Nephron progenitor cell (in vitro differentiated cells): ENCODE data around the gene ARHGAP26.

Experiments
- DNase-seq: peaks from one replicate; pipeline ENCODE4 v3.0.0; 2021
- H3K27ac Mint-ChIP-seq: 2 replicates; pipeline ENCODE4 v1.8.0; 2021; ENCODE audit warnings: mild to moderate bottlenecking, moderate library complexity, mixed read lengths
- H3K27me3 Mint-ChIP-seq: 2 replicates; pipeline ENCODE4 v1.8.0; 2021; ENCODE audit warnings: mild to moderate bottlenecking, low read depth, mixed read lengths; ENCODE audit not compliant: poor library complexity
- H3K36me3 Mint-ChIP-seq: 2 replicates; pipeline ENCODE4 v1.8.0; 2021; ENCODE audit warnings: low read depth, mixed read lengths
- H3K4me1 Mint-ChIP-seq: 2 replicates; pipeline ENCODE4 v1.8.0; 2021; ENCODE audit warnings: mixed read lengths
- H3K4me3 Mint-ChIP-seq: 2 replicates; pipeline ENCODE4 v1.8.0; 2021; ENCODE audit warnings: mild to moderate bottlenecking, moderate library complexity, mixed read lengths
- H3K9me3 Mint-ChIP-seq: 2 replicates; pipeline ENCODE4 v1.8.0; 2021; ENCODE audit warnings: mild to moderate bottlenecking, moderate library complexity, mixed read lengths
- TF ChIP-seq, protein P1 (sequence below): fragments of 200-600 bp; sonication (generic); IDR thresholded peaks from 2 replicates; pipeline ENCODE4 v1.5.0; 2021; ENCODE audit warnings: antibody characterized with exemption

ARHGAP26 gene

DNA sequence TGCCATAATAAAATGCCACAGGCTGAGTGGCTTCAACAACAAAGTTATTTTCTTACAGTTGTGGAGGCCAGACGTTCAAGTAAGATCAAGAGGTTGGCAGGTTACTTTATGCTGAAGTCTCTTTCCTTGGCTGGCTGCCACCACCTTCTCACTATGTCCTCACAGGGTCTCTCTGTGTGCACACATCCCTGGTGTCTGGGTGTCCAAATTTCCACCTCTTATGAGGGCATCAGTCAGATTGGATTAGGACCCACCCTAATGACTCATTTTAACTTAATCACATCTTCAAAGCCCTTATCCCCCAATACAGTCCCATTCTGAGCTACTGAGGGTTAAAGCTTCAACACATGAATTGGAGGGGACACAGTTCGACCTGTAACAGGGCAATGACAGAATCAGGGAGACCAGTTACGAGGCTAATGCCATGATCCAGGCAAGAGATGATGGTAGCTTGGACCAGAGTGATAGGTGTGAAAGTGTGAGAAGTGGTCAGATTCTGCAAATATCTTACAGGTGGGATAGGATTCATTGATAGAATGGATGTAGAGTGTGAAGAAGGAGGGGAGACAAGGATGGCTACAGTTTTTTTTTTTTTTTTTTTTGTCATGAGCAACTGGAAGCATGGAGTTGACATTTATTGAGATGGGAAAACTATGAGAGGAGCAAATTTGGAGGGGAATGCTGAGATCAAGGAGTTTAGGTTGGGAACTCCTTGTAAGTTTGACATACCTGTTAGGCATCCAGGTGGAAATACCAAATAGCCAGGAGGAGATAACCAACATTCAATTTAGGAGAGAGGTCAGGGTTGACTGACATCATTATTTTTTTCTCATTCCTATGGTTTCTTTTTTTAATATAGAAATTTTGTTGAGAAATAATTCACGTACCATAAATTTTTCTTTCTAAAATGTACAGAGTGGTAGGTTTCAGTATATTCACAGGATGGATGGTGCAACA is 44.7 kb upstream of the ARHGAP26 start:
- Mint-ChIP-seq H3K9me3 (no peaks in the 10 kb centered on the region), H3K27ac (no peak overlapping the region), H3K4me3 (no peak overlapping the region), H3K27me3 (no peaks in the 10 kb centered on the region), H3K36me3 (no peaks in the 10 kb centered on the region), H3K4me1 (peaks cover 6% of the 10 kb centered on the region)
- TF ChIP-seq, protein P1, sequence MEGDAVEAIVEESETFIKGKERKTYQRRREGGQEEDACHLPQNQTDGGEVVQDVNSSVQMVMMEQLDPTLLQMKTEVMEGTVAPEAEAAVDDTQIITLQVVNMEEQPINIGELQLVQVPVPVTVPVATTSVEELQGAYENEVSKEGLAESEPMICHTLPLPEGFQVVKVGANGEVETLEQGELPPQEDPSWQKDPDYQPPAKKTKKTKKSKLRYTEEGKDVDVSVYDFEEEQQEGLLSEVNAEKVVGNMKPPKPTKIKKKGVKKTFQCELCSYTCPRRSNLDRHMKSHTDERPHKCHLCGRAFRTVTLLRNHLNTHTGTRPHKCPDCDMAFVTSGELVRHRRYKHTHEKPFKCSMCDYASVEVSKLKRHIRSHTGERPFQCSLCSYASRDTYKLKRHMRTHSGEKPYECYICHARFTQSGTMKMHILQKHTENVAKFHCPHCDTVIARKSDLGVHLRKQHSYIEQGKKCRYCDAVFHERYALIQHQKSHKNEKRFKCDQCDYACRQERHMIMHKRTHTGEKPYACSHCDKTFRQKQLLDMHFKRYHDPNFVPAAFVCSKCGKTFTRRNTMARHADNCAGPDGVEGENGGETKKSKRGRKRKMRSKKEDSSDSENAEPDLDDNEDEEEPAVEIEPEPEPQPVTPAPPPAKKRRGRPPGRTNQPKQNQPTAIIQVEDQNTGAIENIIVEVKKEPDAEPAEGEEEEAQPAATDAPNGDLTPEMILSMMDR: no peak
- no peak for DNase-seq

DNA sequence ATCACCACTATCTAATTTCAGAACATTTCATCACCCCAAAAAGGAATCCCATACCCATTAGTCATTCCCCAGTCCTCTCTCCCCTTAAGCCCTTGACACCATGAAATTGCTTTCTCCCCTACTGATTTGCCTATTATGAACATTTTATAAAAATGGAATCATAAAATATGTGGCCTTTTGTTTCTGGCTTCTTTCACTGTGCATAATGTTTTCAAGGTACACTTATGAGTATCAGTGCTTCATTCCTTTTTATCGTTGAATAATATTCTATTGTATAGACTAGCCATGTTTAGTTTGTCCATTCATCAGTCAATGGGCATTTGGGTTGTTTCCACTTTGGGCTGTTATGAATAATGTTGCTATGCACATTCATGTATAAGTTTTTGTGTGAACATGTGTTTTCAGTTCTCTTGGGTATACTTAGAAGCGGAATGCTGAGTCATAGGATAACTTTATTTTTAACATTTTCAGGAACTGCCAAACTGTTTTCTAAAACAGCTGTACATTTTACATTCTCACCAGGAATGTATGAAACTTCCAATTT is 43.9 kb upstream of the ARHGAP26 start:
- Mint-ChIP-seq H3K27ac (no peak overlapping the region), H3K9me3 (no peaks in the 10 kb centered on the region), H3K36me3 (no peaks in the 10 kb centered on the region), H3K4me1 (peaks cover 6% of the 10 kb centered on the region), H3K4me3 (no peak overlapping the region), H3K27me3 (no peaks in the 10 kb centered on the region)
- no peak for DNase-seq
- TF ChIP-seq, protein P1: no peak

DNA sequence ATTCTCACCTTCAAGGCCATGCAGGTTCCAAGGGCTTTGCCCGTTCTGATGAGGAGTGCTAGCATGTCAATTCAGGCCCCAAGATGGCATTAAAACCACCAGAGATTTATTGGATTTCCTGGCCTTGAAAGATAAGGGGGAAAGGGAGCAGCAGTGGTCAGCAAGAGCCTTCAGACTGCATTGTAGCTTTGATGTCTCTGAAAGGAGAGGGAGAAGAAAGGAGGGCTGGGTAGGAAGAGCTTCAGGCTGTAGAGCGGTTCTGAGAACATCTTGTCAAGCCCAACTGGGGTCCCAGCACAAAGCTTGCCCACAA is 42.5 kb upstream of the ARHGAP26 start:
- no peaks in the 10 kb centered on the region for H3K36me3 Mint-ChIP-seq
- no peak for DNase-seq
- H3K4me3 Mint-ChIP-seq: no peak overlapping the region
- H3K27ac Mint-ChIP-seq: no peak overlapping the region
- TF ChIP-seq, protein P1: no peak
- peaks cover 6% of the 10 kb centered on the region for H3K4me1 Mint-ChIP-seq
- H3K27me3 Mint-ChIP-seq: peaks cover 4% of the 10 kb centered on the region
- H3K9me3 Mint-ChIP-seq: no peaks in the 10 kb centered on the region

DNA sequence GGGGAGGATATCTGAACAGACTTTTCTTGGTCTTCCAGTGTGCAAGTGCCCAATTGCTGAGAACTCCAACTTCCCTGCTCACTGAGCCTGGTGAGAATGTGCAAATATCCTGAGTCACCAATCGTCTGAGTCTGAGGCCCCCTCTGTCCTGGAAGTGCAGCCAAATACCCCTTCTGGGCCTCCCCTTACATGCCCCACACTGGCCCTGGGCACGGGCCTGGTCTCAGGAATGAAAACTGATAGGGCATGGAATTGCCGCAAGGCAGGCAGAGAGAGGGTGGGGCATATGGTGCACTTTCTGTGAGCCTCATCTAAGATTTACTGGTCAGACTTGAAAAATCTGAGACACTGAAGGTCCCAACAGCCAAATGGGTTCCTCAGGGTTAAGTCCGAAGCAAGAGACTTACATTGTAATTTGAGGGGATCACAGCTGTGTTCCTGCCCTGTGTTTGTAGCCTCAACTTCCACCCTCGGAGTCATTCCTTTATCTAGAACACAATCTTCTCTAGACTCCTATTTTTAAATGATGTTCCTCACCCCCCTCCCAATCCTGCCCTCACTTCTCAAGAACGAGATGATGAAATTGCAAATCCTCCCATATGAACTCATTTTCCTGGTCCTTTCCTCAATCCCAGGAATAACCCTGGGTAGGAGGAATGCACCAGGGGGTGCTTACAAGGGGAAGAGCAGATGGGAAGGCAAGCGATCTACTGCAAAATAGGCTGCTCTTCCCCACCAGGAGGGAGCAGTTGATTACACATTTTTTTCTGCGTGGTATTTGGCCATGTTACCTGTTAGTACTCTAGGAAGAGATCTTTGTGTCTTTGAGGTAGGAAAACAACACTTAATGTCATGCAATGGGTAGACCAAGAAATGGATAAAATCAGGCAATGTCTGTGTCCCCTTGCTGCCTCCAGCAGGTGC is 34.6 kb upstream of the ARHGAP26 start:
- Mint-ChIP-seq H3K36me3 (no peaks in the 10 kb centered on the region), H3K27me3 (peaks cover 12% of the 10 kb centered on the region), H3K27ac (no peak overlapping the region), H3K9me3 (no peaks in the 10 kb centered on the region), H3K4me1 (peaks cover 19% of the 10 kb centered on the region), H3K4me3 (no peak overlapping the region)
- no peak for DNase-seq
- TF ChIP-seq, protein P1: no peak

DNA sequence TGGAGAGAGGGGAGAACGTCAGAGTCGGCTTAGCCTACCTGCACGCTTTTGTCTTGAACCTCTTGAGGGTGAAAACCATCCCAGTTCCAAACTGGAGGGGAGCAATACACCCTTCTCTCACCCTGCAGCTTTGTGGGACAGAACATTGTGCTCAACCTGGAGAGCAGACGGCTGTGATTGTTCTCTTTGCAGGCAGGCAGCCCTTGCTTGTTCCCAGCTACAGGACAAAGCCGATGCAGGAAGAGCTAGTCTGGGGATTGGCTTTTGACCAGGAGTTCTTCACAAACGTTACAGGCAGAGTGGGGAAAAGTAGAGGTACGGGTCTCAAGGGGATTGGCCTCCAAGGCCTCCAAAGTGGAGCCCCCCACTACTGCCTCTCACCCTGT is 33.9 kb upstream of the ARHGAP26 start:
- H3K4me1 Mint-ChIP-seq: peaks cover 19% of the 10 kb centered on the region
- no peak overlapping the region for H3K4me3 Mint-ChIP-seq
- peaks cover 18% of the 10 kb centered on the region for H3K27me3 Mint-ChIP-seq
- no peaks in the 10 kb centered on the region for H3K9me3 Mint-ChIP-seq
- DNase-seq: no peak
- no peaks in the 10 kb centered on the region for H3K36me3 Mint-ChIP-seq
- H3K27ac Mint-ChIP-seq: no peak overlapping the region
- TF ChIP-seq, protein P1: no peak
